Activated CD4-positive, CD25-positive, alpha-beta regulatory T cell treated with anti-CD3 and anti-CD28 coated beads, Interleukin-2, amount 50 U/mL, for 24 hours (primary cell): ENCODE measurements around the gene FOXB1.
A peak's percentile ranks its signal among the peaks of the same experiment; 100 is the strongest.

ENCODE experiments used
- ATAC-seq, 2 donors: fragments of 150-1000 bp; cut with Tn5 transposase; one replicate each; pipeline ENCODE4 v1.10.0; 2021; ENCODE audit warnings: mild to moderate bottlenecking in 1 of 2, moderate library complexity in 1 of 2

The FOXB1 gene

GRCh38 chr15:60004009-60004845, at the start of gene FOXB1:
Gene FOXB1 (plus strand): TSS chr15:60004311. CDS start chr15:60004964, 653 bp downstream.
- ATAC-seq = no peak

GRCh38 chr15:59958288-59958687, 45.8 kb upstream of the FOXB1 start:
- no peak for ATAC-seq

GRCh38 chr15:59960318-59960717, 43.8 kb upstream of the FOXB1 start:
- ATAC-seq = no peak

GRCh38 chr15:59963322-59963721, 40.8 kb upstream of the FOXB1 start:
- ATAC-seq = no peak

DNA sequence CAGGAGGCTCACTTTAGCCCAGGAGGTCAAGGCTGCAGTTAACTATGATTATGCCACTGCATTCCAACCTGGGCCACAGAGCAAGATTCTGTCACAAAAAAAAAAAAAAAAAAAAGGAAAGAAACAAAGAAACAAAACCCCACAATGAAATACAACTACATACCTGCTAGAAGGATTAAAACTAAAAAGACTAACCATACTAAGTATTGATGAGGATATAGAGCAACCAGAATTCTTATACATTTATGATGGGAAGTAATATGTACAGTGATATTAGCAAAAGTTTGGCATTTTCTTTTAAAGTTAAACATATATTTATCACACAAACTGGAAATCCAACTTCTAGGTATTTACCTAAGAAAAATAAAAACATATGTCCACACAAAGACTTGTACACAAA, 40.2 kb upstream of the FOXB1 start:
- ATAC-seq = no peak

DNA sequence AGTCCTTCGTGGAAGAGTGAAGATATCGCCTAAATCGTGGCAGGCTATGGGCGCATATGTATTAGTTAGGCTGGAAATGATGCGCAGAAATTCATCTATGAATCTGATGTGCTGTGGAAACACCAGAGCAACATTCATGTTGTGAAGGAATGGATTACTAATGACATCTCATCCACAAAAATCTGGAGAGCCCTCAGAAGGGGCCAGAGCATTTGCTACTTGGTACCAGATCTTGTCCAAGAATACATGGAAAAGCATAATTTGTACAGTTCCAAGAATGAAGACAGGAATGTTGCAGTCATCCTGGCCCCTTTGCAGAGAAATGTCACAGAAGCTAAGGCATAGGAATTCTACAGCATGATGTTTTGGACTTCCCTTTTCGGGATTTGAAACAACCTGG, 38.4 kb upstream of the FOXB1 start:
- no peak for ATAC-seq

DNA sequence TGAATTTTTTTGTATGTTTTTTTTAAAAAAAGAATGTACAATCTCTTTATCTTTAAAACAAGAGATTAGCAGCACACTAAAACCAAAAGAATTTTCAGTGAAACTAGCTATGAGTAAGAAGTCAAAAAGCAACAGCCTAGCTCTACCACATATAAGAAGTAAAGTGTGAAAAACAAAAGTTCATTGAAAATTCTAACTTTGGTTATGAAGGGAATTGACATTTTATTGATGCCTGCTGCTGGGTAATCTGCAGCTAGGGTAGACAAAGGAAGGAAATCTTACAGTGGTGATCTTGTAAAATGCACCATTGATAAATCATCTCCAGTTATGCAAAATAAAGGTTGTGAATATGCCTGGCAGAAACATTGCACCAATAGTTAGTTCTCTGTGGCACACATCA, 37.8 kb upstream of the FOXB1 start:
- ATAC-seq = peak; percentile 13 to 46

GRCh38 chr15:59968314-59968713, 35.8 kb upstream of the FOXB1 start:
- ATAC-seq = no peak

DNA sequence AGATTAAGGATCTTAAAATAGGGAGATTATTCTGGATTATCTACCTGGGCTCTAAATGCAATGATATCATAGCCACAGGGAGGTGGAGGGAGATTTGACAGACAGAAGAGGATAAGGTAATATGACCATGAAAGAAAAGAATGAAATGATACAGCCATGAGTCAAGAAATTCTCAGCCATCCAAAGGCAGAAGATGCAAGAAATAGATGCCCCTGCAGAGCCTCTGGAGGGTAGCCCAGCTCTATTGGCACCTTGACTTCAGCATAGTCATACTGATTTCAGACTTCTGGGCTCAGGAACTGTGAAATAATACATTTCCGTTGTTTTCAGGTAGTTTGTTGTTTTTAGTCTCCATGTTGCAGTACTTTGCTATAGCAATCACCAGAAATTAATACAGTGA, 31.9 kb upstream of the FOXB1 start:
- ATAC-seq = no peak

GRCh38 chr15:59976480-59977271, 27.4 kb upstream of the FOXB1 start:
- ATAC-seq = peak; percentile 95 to 97

GRCh38 chr15:59991834-59992233, 12.3 kb upstream of the FOXB1 start:
- no peak for ATAC-seq

GRCh38 chr15:59993041-59993750, 10.9 kb upstream of the FOXB1 start:
- no peak for ATAC-seq

- ATAC-seq = no peak
Measured at GRCh38 chr15:59993950-59994401, 10.1 kb upstream of the FOXB1 start.

DNA sequence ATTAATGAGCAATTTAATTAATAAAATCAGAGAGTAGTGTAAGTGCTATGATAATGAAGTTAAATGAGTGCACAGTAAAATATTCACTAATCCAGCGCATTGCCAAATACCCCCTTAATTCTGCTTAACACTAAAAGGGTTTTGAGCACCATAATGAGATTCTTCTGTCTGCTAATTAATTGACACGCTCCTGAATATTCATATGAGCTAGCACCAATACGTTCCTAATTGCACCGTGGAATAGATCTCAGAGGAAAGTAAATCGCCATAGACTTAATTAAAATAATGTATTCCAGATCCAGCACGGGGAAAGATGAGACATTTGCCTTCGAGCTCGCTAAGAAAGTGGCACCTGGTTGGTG, 9.6 kb upstream of the FOXB1 start:
- no peak for ATAC-seq

GRCh38 chr15:59994888-59995557, 9.1 kb upstream of the FOXB1 start:
- no peak for ATAC-seq

DNA sequence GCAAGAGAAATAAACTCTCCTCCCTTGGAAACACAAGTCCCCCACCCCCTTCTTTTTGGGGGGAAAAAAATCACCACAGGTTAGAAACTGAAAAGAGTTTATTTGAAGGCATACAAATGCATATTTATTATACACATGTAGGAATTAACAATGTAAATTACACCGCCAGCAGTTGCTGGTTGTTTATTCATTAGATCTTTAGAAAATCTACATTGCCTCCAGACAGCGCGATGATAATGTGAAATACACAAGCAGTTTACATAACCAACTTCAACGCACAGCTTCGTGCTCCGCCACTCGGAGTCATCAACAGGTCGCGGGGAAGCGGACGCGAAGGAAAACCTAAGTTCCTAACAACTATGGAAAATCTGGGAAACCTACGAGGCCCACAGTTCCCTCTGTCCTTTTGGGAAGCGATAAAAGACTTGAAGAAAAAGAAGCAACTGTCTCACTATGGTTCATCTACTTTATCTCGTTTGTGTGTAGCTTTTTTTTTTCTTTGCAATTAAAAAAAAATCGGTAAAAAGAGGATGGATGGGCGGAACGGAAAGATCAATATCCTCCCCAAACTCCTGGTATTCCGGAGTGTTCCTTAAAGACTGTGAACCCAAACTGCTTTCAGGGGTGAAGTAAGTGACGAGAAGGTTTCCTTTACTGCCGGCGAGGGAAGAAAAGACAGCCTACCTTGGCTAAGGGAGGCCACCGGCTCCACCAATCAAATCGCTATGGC, 8.4 kb upstream of the FOXB1 start:
- ATAC-seq = no peak

DNA sequence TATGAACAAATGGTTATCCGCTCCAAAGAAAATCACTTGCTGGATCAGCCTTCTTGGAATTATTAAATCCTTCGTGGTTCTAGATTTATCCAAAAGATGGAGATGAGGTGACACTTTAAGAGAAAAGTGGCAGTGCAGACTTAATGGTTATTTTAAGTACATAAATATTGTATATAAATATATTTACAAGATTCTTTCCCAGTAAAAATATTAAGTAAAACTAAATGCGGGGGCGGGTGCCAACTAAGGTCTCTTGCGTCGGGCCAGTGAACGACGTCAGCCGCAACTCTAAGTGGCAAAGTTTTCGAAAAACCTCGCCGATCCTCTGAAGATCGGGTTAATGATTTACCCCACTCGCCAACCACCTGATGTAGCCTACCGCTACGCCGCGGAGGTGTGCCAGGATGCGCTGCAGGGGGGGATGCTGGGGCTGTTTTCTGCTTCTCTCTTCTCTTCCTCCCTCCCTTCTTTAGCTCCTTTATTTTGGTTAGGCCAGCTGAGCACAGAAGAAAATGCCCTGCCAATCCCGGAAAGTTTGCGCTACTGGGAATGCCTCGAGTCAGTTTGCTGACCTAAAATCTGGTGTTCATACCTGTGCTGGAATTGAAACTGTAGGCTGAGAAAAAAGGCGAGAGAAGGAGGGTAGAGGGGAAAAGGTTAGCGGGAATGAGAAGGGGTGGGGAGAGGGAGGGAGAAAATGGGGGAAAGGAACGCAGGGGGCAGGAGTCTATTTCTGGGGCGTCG, 7.6 kb upstream of the FOXB1 start:
- no peak for ATAC-seq

DNA sequence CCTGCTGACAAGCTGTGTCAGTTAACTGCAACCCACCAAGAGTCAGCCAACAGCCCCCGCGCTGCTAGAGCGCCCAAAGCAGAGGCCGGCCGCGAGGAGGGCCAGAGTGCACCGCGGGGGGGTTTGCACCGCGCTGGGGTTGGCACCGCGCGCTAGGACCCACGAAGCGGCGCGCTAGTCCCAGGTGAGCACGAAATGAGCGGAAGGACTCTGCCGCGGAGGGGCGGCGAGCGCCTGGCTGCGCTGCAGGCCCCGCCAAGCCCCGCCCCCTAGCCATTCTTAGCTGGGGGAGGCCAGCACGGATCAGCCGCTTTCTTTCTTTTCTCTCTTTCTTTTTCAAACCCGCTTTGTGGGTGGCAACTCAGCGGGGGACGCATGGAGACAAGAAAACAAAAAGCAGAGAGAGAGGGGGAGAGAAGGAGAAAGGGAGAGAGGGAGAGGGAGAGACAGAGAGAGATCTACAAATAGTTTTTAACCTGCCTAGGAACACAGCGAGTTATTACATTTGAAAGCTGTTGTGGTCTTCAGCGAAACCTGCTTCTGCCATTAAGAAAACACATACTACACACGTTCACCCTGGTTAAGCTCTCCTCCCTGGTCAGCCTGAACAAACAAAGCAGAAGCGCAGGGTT, 6.9 kb upstream of the FOXB1 start:
- peak; percentile 65 to 67 for ATAC-seq

DNA sequence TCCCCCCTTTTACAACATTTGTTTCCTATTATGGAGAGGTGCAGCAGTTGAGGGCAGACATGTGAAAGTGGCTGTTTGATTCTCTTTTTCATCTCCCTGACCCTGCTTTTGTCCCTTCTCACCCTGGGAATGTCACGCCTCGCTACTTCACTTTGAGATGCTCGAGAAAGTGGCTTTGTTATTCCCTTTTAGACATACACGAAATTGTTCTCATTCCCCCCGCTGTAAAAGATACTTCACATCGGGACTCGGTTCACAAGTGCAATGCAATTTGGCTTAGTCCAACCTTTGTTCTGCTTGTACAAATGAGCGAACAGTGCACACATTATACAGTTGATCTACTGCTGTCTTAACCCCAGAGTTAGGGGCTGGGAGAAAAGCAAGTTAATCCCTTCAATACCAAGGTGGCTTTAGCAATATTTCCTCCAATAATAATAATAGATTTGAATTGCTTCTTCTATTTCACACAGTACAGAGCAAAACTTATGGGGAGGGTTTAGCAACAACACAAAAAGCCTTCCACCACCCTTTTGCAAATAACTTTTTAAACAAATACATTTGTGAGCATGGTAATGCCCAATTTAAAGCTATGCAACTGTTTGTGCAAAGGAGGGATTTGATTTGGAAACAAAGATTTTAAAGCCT, 5.7 kb upstream of the FOXB1 start:
- no peak for ATAC-seq

DNA sequence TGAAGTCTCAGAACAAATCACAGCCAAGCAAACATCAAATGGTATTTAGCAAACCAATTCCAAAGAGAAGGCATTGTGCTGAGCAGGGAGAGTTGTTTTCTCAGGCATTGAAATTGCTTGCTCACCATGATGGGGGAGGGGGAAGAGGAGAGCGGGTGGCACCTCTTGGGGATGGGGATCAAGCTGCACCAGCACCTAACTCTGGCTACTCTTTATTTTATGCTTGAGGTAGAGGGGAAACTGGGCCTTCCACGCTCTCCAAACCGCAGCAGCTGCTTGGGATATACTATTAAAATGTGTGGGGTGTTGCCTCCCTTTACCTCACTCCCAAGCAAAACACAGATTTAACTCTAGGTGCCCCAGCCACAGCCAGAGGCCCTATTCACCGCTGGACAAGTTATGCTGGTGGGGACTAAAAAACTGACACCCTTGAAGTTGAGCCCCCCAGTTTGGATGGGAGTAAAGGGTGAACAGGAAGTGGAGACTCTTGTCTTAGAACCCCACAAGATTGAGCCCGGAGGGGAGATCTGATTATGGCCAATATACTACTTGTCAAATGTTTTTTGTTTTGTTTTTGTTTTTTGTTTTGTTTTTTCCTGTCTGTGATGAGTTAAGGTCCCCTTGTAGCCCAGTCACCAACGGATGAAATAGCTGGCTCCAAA, 5.0 kb upstream of the FOXB1 start:
- ATAC-seq = no peak
